GM23338 (cell line): ENCODE data around the gene TXNDC12. TPM values are rescaled to one million over a fixed set of nuclear protein-coding genes. Genes with fewer than 3 reads are reported as not detected.

Source experiments
- ATAC-seq: fragments of 200-7000 bp; cut with Tn5 transposase; 3 replicates; pipeline ENCODE4 v1.9.1; 2020
- DNase-seq: peaks from one replicate; pipeline ENCODE4 v3.0.0-alpha.2; 2015; ENCODE audit warnings: low spot score
- H2AFZ ChIP-seq: fragments of 200-600 bp; sonication (generic); 2 replicates; pipeline ENCODE4 v1.8.0; 2016; ENCODE audit warnings: antibody characterized with exemption, mild to moderate bottlenecking, moderate library complexity
- H3F3A ChIP-seq: fragments of 200-600 bp; sonication (generic); replicated peaks from 2 replicates; pipeline ENCODE4 v1.8.0; 2017; ENCODE audit warnings: antibody characterized with exemption, mixed run types, low read depth
- H3K27ac ChIP-seq: fragments of 200-600 bp; sonication (generic); 2 replicates; pipeline ENCODE4 v1.6.1; 2016; ENCODE audit warnings: low read depth
- H3K27me3 ChIP-seq: fragments of 200-600 bp; sonication (generic); 2 replicates; pipeline ENCODE4 v1.8.0; 2016; ENCODE audit warnings: mild to moderate bottlenecking, mixed run types, moderate library complexity; ENCODE audit not compliant: insufficient read depth
- H3K36me3 ChIP-seq: fragments of 200-600 bp; sonication (generic); 2 replicates; pipeline ENCODE4 v1.8.0; 2016; ENCODE audit warnings: mild to moderate bottlenecking; ENCODE audit not compliant: insufficient read depth
- H3K4me1 ChIP-seq: fragments of 200-600 bp; sonication (generic); 2 replicates; pipeline ENCODE4 v1.8.0; 2016; ENCODE audit warnings: mild to moderate bottlenecking, moderate library complexity; ENCODE audit not compliant: insufficient read depth
- H3K4me2 ChIP-seq: fragments of 200-600 bp; sonication (generic); 2 replicates; pipeline ENCODE4 v1.7.1; 2017; ENCODE audit warnings: mixed run types
- H3K4me3 ChIP-seq: fragments of 200-600 bp; sonication (generic); 2 replicates; pipeline ENCODE4 v1.6.1; 2016; ENCODE audit warnings: mixed run types
- H3K79me2 ChIP-seq: fragments of 200-600 bp; sonication (generic); replicated peaks from 2 replicates; pipeline ENCODE4 v1.8.0; 2017; ENCODE audit warnings: mild to moderate bottlenecking; ENCODE audit not compliant: insufficient read depth
- H3K9me2 ChIP-seq: fragments of 200-600 bp; sonication (generic); 2 replicates; pipeline ENCODE4 v1.8.0; 2017; ENCODE audit not compliant: insufficient read depth
- H4K20me1 ChIP-seq: fragments of 200-600 bp; sonication (generic); replicated peaks from 2 replicates; pipeline ENCODE4 v1.8.0; 2017; ENCODE audit warnings: mild to moderate bottlenecking; ENCODE audit not compliant: insufficient read depth
- H3K27ac Mint-ChIP-seq: 2 replicates; pipeline ENCODE4 v1.8.0; 2020; ENCODE audit warnings: inconsistent platforms, mild to moderate bottlenecking, moderate library complexity, mixed read lengths
- H3K27me3 Mint-ChIP-seq: 3 replicates; pipeline ENCODE4 v1.8.0; 2022; ENCODE audit warnings: low read depth, mild to moderate bottlenecking, moderate library complexity, mixed read lengths, inconsistent platforms; ENCODE audit not compliant: insufficient read depth, poor library complexity
- H3K36me3 Mint-ChIP-seq: 3 replicates; pipeline ENCODE4 v1.8.0; 2021; ENCODE audit warnings: low read depth, mild to moderate bottlenecking, inconsistent platforms, moderate library complexity, mixed read lengths
- H3K4me1 Mint-ChIP-seq: 3 replicates; pipeline ENCODE4 v1.8.0; 2020; ENCODE audit warnings: mild to moderate bottlenecking, inconsistent platforms, mixed read lengths
- H3K4me3 Mint-ChIP-seq: 3 replicates; pipeline ENCODE4 v1.8.0; 2021; ENCODE audit warnings: moderate library complexity, mild to moderate bottlenecking, inconsistent platforms, mixed read lengths
- H3K9me3 Mint-ChIP-seq: 3 replicates; pipeline ENCODE4 v1.8.0; 2020; ENCODE audit warnings: moderate library complexity, mild to moderate bottlenecking, inconsistent platforms, mixed read lengths
- ETS1 ChIP-seq: IDR thresholded peaks from 2 replicates; pipeline ENCODE4 v1.6.1; 2016; ENCODE audit warnings: antibody characterized with exemption
- EZH2 ChIP-seq: fragments of 200-600 bp; sonication (generic); IDR thresholded peaks from one replicate; pipeline ENCODE4 v1.8.0; 2017; ENCODE audit warnings: antibody characterized with exemption, mild to moderate bottlenecking, low read depth; ENCODE audit not compliant: unreplicated experiment
- EZH2phosphoT487 ChIP-seq: fragments of 200-600 bp; sonication (generic); IDR thresholded peaks from one replicate; pipeline ENCODE4 v1.8.1; 2018; ENCODE audit warnings: antibody characterized with exemption; ENCODE audit not compliant: unreplicated experiment
- JUNB ChIP-seq: IDR thresholded peaks from one replicate; pipeline ENCODE4 v1.6.1; 2016; ENCODE audit warnings: antibody characterized with exemption; ENCODE audit not compliant: unreplicated experiment
- POLR2AphosphoS5 ChIP-seq: IDR thresholded peaks from 2 replicates; pipeline ENCODE4 v1.6.1; 2016; ENCODE audit warnings: antibody characterized with exemption, low read depth
- ZNF114 ChIP-seq: fragments of 250-450 bp; sonication (Bioruptor Pico); IDR thresholded peaks from 2 replicates; pipeline ENCODE4 v1.5.0; 2020; ENCODE audit warnings: mild to moderate bottlenecking, moderate library complexity
- ZNF331 ChIP-seq: fragments of 250-450 bp; sonication (Bioruptor Pico); IDR thresholded peaks from 2 replicates; pipeline ENCODE4 v1.5.0; 2020; ENCODE audit warnings: low read depth, mild to moderate bottlenecking, moderate library complexity
- ZNF462 ChIP-seq: fragments of 250-450 bp; sonication (Bioruptor Pico); IDR thresholded peaks from 2 replicates; pipeline ENCODE4 v1.5.0; 2020; ENCODE audit warnings: mild to moderate bottlenecking, moderate library complexity
- polyA plus RNA-seq: library from polyadenylated mRNA; unstranded; fragments of >200 nt; fragmentation: Nextera tagmentation; extraction: Ambion mirVana; gene quantifications from 2 replicates; pipeline ENCODE4 v1.2.1, GENCODE V29; 2016
- total RNA-seq: library from RNA; depleted of rRNA; stranded (reverse); fragments of >200 nt; shearing (Covaris generic); gene quantifications from 2 replicates; pipeline ENCODE4 v1.2.3, GENCODE V29; 2014
- TF ChIP-seq, protein P1 (sequence below): IDR thresholded peaks from one replicate; pipeline ENCODE4 v1.6.1; 2018; ENCODE audit warnings: antibody characterized with exemption; ENCODE audit not compliant: unreplicated experiment

The TXNDC12 gene
- total and polyA plus RNA-seq, 2 experiments from 2014 or later = 68.9 to 88.2 TPM

DNA sequence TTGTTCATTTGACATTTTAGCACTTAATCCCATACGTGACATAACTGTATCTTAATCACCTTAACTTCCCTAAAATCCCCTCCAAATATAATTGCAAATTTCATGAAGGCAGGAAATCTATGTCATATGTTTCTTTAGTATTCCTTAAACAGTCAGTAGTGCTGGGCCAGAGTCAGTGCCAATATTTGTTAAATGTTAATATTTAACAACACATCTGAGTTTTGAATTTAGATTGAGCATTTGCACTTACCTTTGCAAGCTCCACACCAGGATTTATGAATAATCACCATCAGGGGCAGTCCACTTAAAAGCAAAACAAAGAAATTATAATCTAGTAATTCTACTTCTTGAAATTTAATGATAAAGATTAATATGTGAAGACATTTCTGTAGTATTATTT, 26.7 kb downstream of the TXNDC12 start:
- Histone ChIP-seq H3K9me2 (no peaks in the 10 kb centered on the region), H3K4me2 (no peak overlapping the region), H3K4me3 (no peak overlapping the region), H3K36me3 (peaks cover 18% of the 10 kb centered on the region), H2AFZ (no peak overlapping the region), H3K79me2 (peaks cover 30% of the 10 kb centered on the region), H3K4me1 (peaks cover 15% of the 10 kb centered on the region), H3F3A (no peaks in the 10 kb centered on the region; the same call in none of the 2 replicates), H3K27ac (no peak overlapping the region), H3K27me3 (no peaks in the 10 kb centered on the region), H4K20me1 (peaks cover 14% of the 10 kb centered on the region)
- peaks cover 49% of the 10 kb centered on the region for H3K36me3 Mint-ChIP-seq
- H3K4me3 Mint-ChIP-seq = no peak overlapping the region
- TF ChIP-seq ZNF331 (CRISPR knock-in tag) = no peak
- no peak for TF ChIP-seq ZNF114 (CRISPR knock-in tag)
- no peak for TF ChIP-seq ZNF462 (CRISPR knock-in tag)
- TF ChIP-seq JUNB = no peak
- TF ChIP-seq EZH2 = no peak
- no peak for TF ChIP-seq ETS1
- TF ChIP-seq EZH2phosphoT487 = no peak
- no peak for TF ChIP-seq POLR2AphosphoS5
- TF ChIP-seq, protein P1, sequence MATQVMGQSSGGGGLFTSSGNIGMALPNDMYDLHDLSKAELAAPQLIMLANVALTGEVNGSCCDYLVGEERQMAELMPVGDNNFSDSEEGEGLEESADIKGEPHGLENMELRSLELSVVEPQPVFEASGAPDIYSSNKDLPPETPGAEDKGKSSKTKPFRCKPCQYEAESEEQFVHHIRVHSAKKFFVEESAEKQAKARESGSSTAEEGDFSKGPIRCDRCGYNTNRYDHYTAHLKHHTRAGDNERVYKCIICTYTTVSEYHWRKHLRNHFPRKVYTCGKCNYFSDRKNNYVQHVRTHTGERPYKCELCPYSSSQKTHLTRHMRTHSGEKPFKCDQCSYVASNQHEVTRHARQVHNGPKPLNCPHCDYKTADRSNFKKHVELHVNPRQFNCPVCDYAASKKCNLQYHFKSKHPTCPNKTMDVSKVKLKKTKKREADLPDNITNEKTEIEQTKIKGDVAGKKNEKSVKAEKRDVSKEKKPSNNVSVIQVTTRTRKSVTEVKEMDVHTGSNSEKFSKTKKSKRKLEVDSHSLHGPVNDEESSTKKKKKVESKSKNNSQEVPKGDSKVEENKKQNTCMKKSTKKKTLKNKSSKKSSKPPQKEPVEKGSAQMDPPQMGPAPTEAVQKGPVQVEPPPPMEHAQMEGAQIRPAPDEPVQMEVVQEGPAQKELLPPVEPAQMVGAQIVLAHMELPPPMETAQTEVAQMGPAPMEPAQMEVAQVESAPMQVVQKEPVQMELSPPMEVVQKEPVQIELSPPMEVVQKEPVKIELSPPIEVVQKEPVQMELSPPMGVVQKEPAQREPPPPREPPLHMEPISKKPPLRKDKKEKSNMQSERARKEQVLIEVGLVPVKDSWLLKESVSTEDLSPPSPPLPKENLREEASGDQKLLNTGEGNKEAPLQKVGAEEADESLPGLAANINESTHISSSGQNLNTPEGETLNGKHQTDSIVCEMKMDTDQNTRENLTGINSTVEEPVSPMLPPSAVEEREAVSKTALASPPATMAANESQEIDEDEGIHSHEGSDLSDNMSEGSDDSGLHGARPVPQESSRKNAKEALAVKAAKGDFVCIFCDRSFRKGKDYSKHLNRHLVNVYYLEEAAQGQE = no peak
- no peak for DNase-seq
- H3K9me3 Mint-ChIP-seq = no peaks in the 10 kb centered on the region
- ATAC-seq = no peak
- no peak overlapping the region for H3K27ac Mint-ChIP-seq
- peaks cover 3% of the 10 kb centered on the region for H3K27me3 Mint-ChIP-seq
- H3K4me1 Mint-ChIP-seq = peaks cover 13% of the 10 kb centered on the region
